HepG2 (cell line): Measurements from ENCODE around the gene TPD52L2. TPM values are rescaled to one million over a fixed set of nuclear protein-coding genes. Genes with fewer than 3 reads are reported as not detected.

Experiments used
- ATF2 ChIP-seq: sonication (generic); formaldehyde crosslinking; IDR thresholded peaks from 2 replicates; pipeline ENCODE4 v1.4.0; 2020; ENCODE audit warnings: missing genetic modification reagents
- BCL6 ChIP-seq: IDR thresholded peaks from 2 replicates; pipeline ENCODE4 v1.6.1; 2016; ENCODE audit warnings: missing genetic modification reagents, missing compliant biosample characterization
- HMGXB4 ChIP-seq, 2 experiments: sonication (generic) in 1 of 2; formaldehyde crosslinking in 1 of 2; IDR thresholded peaks; 2 replicates each; pipeline versions ENCODE4 v1.4.0 to v1.6.1; 2018 to 2020; ENCODE audit warnings: missing genetic modification reagents in 2 of 2, borderline replicate concordance in 1 of 2, low read depth in 1 of 2, mild to moderate bottlenecking in 1 of 2, missing biosample characterization in 1 of 2
- IKZF4 ChIP-seq: sonication (generic); formaldehyde crosslinking; IDR thresholded peaks from 2 replicates; pipeline ENCODE4 v1.5.1; 2020; ENCODE audit warnings: borderline replicate concordance, mild to moderate bottlenecking, low read depth, missing genetic modification reagents; ENCODE audit errors: not compliant biosample characterization
- MED13 ChIP-seq: sonication (generic); formaldehyde crosslinking; IDR thresholded peaks from 2 replicates; pipeline ENCODE4 v1.5.0; 2020; ENCODE audit warnings: missing genetic modification reagents
- SOX13 ChIP-seq, 3 experiments: fragments of 450-650 bp in 1 of 3; sonication (generic) in 1 of 3; formaldehyde crosslinking in 1 of 3; IDR thresholded peaks in 2 of 3; conservative IDR thresholded peaks in 1 of 3; 2 replicates each; pipeline versions ENCODE4 v1.5.0 to v1.6.1; 2016 to 2020; ENCODE audit warnings: antibody characterized with exemption in 1 of 3, mild to moderate bottlenecking in 1 of 3, missing compliant biosample characterization in 1 of 3, missing genetic modification reagents in 1 of 3, moderate library complexity in 1 of 3
- TCF7L2 ChIP-seq: IDR thresholded peaks from 2 replicates; pipeline ENCODE4 v1.6.1; 2011; ENCODE audit warnings: mild to moderate bottlenecking, low read depth, low read length, moderate library complexity
- TOPORS ChIP-seq: sonication (generic); formaldehyde crosslinking; IDR thresholded peaks from 2 replicates; pipeline ENCODE4 v1.8.0; 2023; ENCODE audit warnings: mild to moderate bottlenecking, missing genetic modification reagents
- ZNF136 ChIP-seq: sonication (generic); formaldehyde crosslinking; IDR thresholded peaks from 2 replicates; pipeline ENCODE4 v1.8.1; 2022; ENCODE audit warnings: low read depth, mild to moderate bottlenecking, moderate library complexity, missing genetic modification reagents
- ZNF274 ChIP-seq: sonication (generic); formaldehyde crosslinking; IDR thresholded peaks from 2 replicates; pipeline ENCODE4 v1.5.1; 2020; ENCODE audit warnings: mild to moderate bottlenecking, missing genetic modification reagents
- ZNF770 ChIP-seq: sonication (generic); formaldehyde crosslinking; IDR thresholded peaks from 2 replicates; pipeline ENCODE4 v1.5.0; 2020; ENCODE audit warnings: mild to moderate bottlenecking, missing genetic modification reagents
- ZNF776 ChIP-seq: sonication (generic); formaldehyde crosslinking; IDR thresholded peaks from 2 replicates; pipeline ENCODE4 v1.4.0; 2020; ENCODE audit warnings: mild to moderate bottlenecking, missing genetic modification reagents
- ZSCAN21 ChIP-seq: sonication (generic); formaldehyde crosslinking; IDR thresholded peaks from 2 replicates; pipeline ENCODE4 v1.8.0; 2022; ENCODE audit warnings: mild to moderate bottlenecking, missing genetic modification reagents, moderate library complexity, borderline replicate concordance
- polyA plus RNA-seq, 8 experiments: library from polyadenylated mRNA; depleted of rRNA in 3 of 8; stranded (reverse) in 7 of 8; unstranded in 1 of 8; fragments of >200 nt; fragmentation: Illumina TruSeq in 4 of 8; extraction: Trizol in 4 of 8; gene quantifications; 2 replicates each; pipeline versions ENCODE4 v1.2.1 to v1.2.3, GENCODE V29; 2011 to 2016; ENCODE audit warnings: low read depth in 4 of 8, missing spikeins in 1 of 8, mixed read lengths in 1 of 8; ENCODE audit not compliant: insufficient read depth in 1 of 8
- total RNA-seq, 5 experiments: library from RNA; depleted of rRNA; stranded (reverse); fragments of >200 nt; fragmentation: Illumina TruSeq; extraction: Trizol; gene quantifications; 2 replicates each; pipeline ENCODE4 v1.2.3, GENCODE V29; 2016; ENCODE audit warnings: low read depth in 1 of 5

The TPD52L2 gene
- total and polyA plus RNA-seq, 2 of the 13 experiments (the other 11 are each of a cell fraction or from before 2014, with no cell fraction given): 156 to 184 TPM

GRCh38 chr20:63831993-63832686, 32.9 kb upstream of the TPD52L2 start (continued):
- TF ChIP-seq ATF2 (CRISPR knock-in tag): no peak
- TF ChIP-seq IKZF4: peak; percentile 86
- TF ChIP-seq ZNF274: peak; percentile 82
- TF ChIP-seq BCL6 (CRISPR knock-in tag): peak; percentile 66
- no peak for TF ChIP-seq TCF7L2
- TF ChIP-seq ZSCAN21 (CRISPR knock-in tag): peak; percentile 62
- 0 out of 2 replicates have a peak, but pooled peaks have one; percentile 19 for TF ChIP-seq ZNF770
- TF ChIP-seq SOX13 (IDR thresholded peaks at IDR 0.05): no peak
- TF ChIP-seq SOX13 (CRISPR knock-in tag; conservative IDR thresholded peaks at IDR 0.05 in 1 of 2, IDR thresholded peaks at IDR 0.05 in 1 of 2): no peak
- no peak for TF ChIP-seq ZNF136 (CRISPR knock-in tag)
- no peak; the same call in 1 of the 2 replicates for TF ChIP-seq ZNF776 (CRISPR knock-in tag)
- TF ChIP-seq MED13 (CRISPR knock-in tag): peak; percentile 76; the same call in 1 of the 2 replicates
- TF ChIP-seq HMGXB4 (CRISPR knock-in tag; IDR thresholded peaks at IDR 0.05; ENCODE audit: borderline replicate concordance in 1 of 2, low read depth in 1 of 2): peak in 1 of 2 experiments; percentile 78; a peak in 3 of 4 replicates
- peak; percentile 78; the same call in 1 of the 2 replicates for TF ChIP-seq TOPORS
